GM19238 (cell line): Measurements from ENCODE around the gene SFMBT2.
A peak's percentile ranks its signal among the peaks of the same experiment; 100 is the strongest.

Source experiments
- DNase-seq: peaks from one replicate; pipeline ENCODE4 v3.0.0; 2011; ENCODE audit warnings: low spot score; ENCODE audit not compliant: insufficient read length

The SFMBT2 gene

GRCh38 chr10:7152341-7152740 is 258.5 kb downstream of the SFMBT2 start:
- DNase-seq: no peak

GRCh38 chr10:7151538-7151937 is 259.3 kb downstream of the SFMBT2 start:
- DNase-seq: no peak

GRCh38 chr10:7150349-7150748 is 260.5 kb downstream of the SFMBT2 start:
- DNase-seq: no peak

- DNase-seq: no peak
Measured at GRCh38 chr10:7146189-7146588, 264.6 kb downstream of the SFMBT2 start.

- DNase-seq: no peak
Measured at GRCh38 chr10:7136016-7136415, 274.8 kb downstream of the SFMBT2 start.

- no peak for DNase-seq
Measured at GRCh38 chr10:7135188-7135587, 275.6 kb downstream of the SFMBT2 start.

- no peak for DNase-seq
Measured at GRCh38 chr10:7134448-7134847, 276.4 kb downstream of the SFMBT2 start.

GRCh38 chr10:7133958-7134357 is 276.9 kb downstream of the SFMBT2 start:
- DNase-seq: no peak

- no peak for DNase-seq
Measured at GRCh38 chr10:7133278-7133677, 277.6 kb downstream of the SFMBT2 start.

- DNase-seq: no peak
Measured at GRCh38 chr10:7130191-7130911, 280.5 kb downstream of the SFMBT2 start.

- no peak for DNase-seq
Measured at GRCh38 chr10:7123774-7124173, 287.1 kb downstream of the SFMBT2 start.

GRCh38 chr10:7122561-7122960 is 288.3 kb downstream of the SFMBT2 start:
- DNase-seq: no peak

GRCh38 chr10:7121154-7121797 is 289.6 kb downstream of the SFMBT2 start:
- peak; percentile 54 for DNase-seq

GRCh38 chr10:7119325-7120015 is 291.4 kb downstream of the SFMBT2 start:
- DNase-seq: no peak

- DNase-seq: no peak
Measured at GRCh38 chr10:7117806-7118674, 292.8 kb downstream of the SFMBT2 start.

GRCh38 chr10:7117177-7117799 is 293.5 kb downstream of the SFMBT2 start:
- no peak for DNase-seq

GRCh38 chr10:7111561-7111960 is 299.3 kb downstream of the SFMBT2 start:
- DNase-seq: no peak

- no peak for DNase-seq
Measured at GRCh38 chr10:7111089-7111488, 299.7 kb downstream of the SFMBT2 start.
